ENCODE data around the gene ABCF2.

The ABCF2 gene

DNA sequence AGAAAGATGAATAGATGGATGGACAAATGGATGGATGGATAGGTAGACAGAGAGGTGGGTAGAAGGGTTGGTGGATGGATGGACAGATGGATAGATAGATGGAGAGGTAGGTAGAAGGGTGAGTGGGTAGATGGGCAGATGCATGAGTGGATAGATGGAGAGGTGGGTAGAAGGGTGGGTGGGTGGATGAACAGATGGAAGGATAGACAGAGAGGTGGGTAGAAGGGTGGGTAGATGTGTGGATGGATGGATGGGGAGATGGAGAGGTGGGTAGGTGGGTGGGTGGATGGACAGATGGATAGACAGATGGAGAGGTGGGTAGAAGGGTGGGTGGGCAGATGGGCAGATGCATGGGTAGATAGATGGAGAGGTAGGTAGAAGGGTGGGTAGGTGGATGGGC is 29.1 kb downstream of the ABCF2 start:
- TF ChIP-seq, protein P1, sequence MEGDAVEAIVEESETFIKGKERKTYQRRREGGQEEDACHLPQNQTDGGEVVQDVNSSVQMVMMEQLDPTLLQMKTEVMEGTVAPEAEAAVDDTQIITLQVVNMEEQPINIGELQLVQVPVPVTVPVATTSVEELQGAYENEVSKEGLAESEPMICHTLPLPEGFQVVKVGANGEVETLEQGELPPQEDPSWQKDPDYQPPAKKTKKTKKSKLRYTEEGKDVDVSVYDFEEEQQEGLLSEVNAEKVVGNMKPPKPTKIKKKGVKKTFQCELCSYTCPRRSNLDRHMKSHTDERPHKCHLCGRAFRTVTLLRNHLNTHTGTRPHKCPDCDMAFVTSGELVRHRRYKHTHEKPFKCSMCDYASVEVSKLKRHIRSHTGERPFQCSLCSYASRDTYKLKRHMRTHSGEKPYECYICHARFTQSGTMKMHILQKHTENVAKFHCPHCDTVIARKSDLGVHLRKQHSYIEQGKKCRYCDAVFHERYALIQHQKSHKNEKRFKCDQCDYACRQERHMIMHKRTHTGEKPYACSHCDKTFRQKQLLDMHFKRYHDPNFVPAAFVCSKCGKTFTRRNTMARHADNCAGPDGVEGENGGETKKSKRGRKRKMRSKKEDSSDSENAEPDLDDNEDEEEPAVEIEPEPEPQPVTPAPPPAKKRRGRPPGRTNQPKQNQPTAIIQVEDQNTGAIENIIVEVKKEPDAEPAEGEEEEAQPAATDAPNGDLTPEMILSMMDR (conservative IDR thresholded peaks at IDR 0.05; ENCODE audit: low read depth, low read length) = no peak

DNA sequence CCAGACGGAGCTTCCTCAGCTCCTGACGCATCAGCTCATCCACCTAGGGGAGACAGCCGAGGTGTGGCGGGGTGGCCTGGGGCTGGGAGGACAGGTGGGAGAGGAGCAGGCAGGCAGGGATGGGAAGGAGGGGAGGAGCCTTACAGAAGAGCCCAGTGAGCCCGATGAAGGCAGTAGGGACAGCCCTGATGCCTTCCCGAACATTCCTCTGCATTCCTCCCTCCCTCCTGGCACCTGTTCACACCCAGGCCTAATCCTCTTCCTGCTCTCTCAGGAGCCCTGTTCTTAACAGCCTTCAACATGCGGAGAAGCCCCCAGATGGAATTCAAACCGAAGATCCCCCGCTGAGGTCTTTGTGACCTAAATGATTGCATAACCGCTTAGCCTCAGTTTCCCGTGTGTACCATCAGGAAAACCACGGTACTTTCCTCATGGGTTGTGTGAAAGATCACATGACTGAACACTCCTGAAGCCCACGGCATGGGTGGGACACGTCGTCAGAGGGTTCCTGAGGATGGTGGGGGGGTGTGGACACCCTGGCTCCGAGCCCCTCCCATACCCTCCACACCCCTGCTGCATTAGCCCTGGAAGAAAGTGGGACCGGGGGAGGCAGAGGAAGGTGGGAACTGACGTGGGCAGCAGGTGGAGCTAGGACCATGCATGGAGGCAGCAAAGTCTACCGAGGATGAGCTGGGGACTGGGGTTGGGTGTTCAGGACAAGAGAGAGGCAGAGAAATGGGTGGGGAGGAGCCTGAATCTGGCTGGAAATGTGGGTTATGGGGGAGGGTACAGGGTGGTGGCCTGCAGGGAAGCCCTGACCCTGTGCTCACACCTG is 31.2 kb downstream of the ABCF2 start:
- H3K27me3 ChIP-seq (ENCODE audit: insufficient read depth, low read depth) = peaks cover 99% of the 10 kb centered on the region

More for the DNA sequence above, 29.1 kb downstream of the ABCF2 start:
- Histone ChIP-seq H3K36me3 (ENCODE audit: insufficient read depth) (no peaks in the 10 kb centered on the region), H3K4me3 (IDR thresholded peaks at IDR 0.05; ENCODE audit: insufficient read depth, low read depth, low read length) (no peak overlapping the region), H3K4me2 (no peak overlapping the region), H4K20me1 (ENCODE audit: insufficient read depth) (no peaks in the 10 kb centered on the region), H3K79me2 (ENCODE audit: insufficient read depth, low read depth) (no peaks in the 10 kb centered on the region), H2AFZ (ENCODE audit: low read depth) (no peak overlapping the region), H3K9ac (no peak overlapping the region), H3K27me3 (ENCODE audit: insufficient read depth, low read depth) (peaks cover 99% of the 10 kb centered on the region), H3K27ac (no peak overlapping the region), H3K4me1 (ENCODE audit: low read depth, poor library complexity, severe bottlenecking) (no peaks in the 10 kb centered on the region)

GRCh38 chr7:151194188-151194587 is 32.8 kb downstream of the ABCF2 start:
- H3K79me2 ChIP-seq (ENCODE audit: insufficient read depth, low read depth) = no peaks in the 10 kb centered on the region
- H3K27ac ChIP-seq = no peak overlapping the region
- H4K20me1 ChIP-seq (ENCODE audit: insufficient read depth) = no peaks in the 10 kb centered on the region
- TF ChIP-seq, protein P1 (conservative IDR thresholded peaks at IDR 0.05; ENCODE audit: low read depth, low read length) = no peak
- no peak overlapping the region for H3K9ac ChIP-seq
- no peak overlapping the region for H3K4me2 ChIP-seq
- no peak overlapping the region for H2AFZ ChIP-seq (ENCODE audit: low read depth)
- peaks cover 100% of the 10 kb centered on the region for H3K27me3 ChIP-seq (ENCODE audit: insufficient read depth, low read depth)
- H3K4me1 ChIP-seq (ENCODE audit: low read depth, poor library complexity, severe bottlenecking) = no peaks in the 10 kb centered on the region
- no peak overlapping the region for H3K4me3 ChIP-seq (IDR thresholded peaks at IDR 0.05; ENCODE audit: insufficient read depth, low read depth, low read length)
- H3K36me3 ChIP-seq (ENCODE audit: insufficient read depth) = no peaks in the 10 kb centered on the region

More for the DNA sequence above, 31.2 kb downstream of the ABCF2 start:
- TF ChIP-seq, protein P1 (conservative IDR thresholded peaks at IDR 0.05; ENCODE audit: low read depth, low read length) = no peak
- Histone ChIP-seq H3K9ac (no peak overlapping the region), H3K4me1 (ENCODE audit: low read depth, poor library complexity, severe bottlenecking) (no peaks in the 10 kb centered on the region), H3K4me2 (no peak overlapping the region), H4K20me1 (ENCODE audit: insufficient read depth) (no peaks in the 10 kb centered on the region), H3K4me3 (IDR thresholded peaks at IDR 0.05; ENCODE audit: insufficient read depth, low read depth, low read length) (no peak overlapping the region), H3K79me2 (ENCODE audit: insufficient read depth, low read depth) (no peaks in the 10 kb centered on the region), H3K36me3 (ENCODE audit: insufficient read depth) (no peaks in the 10 kb centered on the region), H2AFZ (ENCODE audit: low read depth) (no peak overlapping the region), H3K27ac (no peak overlapping the region)

DNA sequence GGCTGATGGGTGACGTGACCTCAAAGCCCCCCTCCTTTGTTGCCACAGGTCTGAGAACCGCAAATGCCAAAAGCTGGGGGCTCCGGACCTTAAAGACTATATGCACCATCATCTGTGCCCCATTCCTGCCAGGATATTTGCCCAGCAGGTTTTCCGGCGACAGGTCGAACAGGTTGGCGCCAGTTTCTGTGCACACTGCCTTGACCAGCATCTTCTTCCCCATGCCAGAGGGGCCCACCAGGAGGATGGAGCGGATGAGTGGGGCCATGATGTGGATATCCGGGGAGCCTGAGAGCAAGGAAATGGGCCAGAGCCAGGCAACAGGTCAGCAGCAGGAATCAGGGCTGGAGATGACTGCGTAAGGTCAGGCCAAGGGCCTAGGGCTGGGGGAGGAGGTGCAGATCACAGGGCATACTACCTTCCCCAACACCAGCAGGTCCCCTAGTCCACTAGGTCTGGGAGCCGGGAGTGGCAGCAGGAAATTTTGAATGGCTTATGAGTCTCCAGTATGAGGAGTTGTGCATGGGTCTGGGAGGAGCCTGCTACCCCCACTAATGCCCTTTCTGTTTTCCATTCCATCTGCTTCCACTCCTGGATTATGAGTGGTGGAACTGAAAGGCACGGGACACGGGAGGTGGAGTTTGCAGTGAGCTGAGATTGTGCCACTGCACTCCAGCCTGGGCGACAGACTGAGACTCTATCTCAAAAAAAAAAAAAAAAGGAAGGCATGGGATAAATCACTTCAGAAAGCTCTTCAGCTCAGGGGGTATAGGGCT is 33.6 kb downstream of the ABCF2 start:
- Histone ChIP-seq H3K9ac (no peak overlapping the region), H4K20me1 (ENCODE audit: insufficient read depth) (no peaks in the 10 kb centered on the region), H3K27ac (no peak overlapping the region), H3K4me2 (no peak overlapping the region), H3K36me3 (ENCODE audit: insufficient read depth) (no peaks in the 10 kb centered on the region), H2AFZ (ENCODE audit: low read depth) (no peak overlapping the region), H3K4me3 (IDR thresholded peaks at IDR 0.05; ENCODE audit: insufficient read depth, low read depth, low read length) (no peak overlapping the region), H3K4me1 (ENCODE audit: low read depth, poor library complexity, severe bottlenecking) (no peaks in the 10 kb centered on the region), H3K79me2 (ENCODE audit: insufficient read depth, low read depth) (no peaks in the 10 kb centered on the region), H3K27me3 (ENCODE audit: insufficient read depth, low read depth) (peaks cover 100% of the 10 kb centered on the region)
- TF ChIP-seq, protein P1 (conservative IDR thresholded peaks at IDR 0.05; ENCODE audit: low read depth, low read length) = no peak
